Uterus (tissue), 4 donors: ENCODE measurements around the gene APPBP2. TPM values are rescaled to one million over a fixed set of nuclear protein-coding genes. Genes with fewer than 3 reads are reported as not detected.

Experiments used
- DNase-seq, 2 donors: peaks; one replicate each; pipeline ENCODE4 v3.0.0-alpha.2; 2019 to 2020
- H3K27ac ChIP-seq, 2 donors: fragments of 200-600 bp; sonication (generic); 1 replicate in 1 of 2; 2 replicates in 1 of 2; pipeline ENCODE4 v1.5.1; 2016 to 2018
- H3K27me3 ChIP-seq, 2 donors: fragments of 200-600 bp; sonication (generic); one replicate each; pipeline ENCODE4 v1.5.1; 2018 to 2019; ENCODE audit warnings: control low read depth in 1 of 2
- H3K36me3 ChIP-seq, 2 donors: fragments of 200-600 bp; sonication (generic); one replicate each; pipeline ENCODE4 v1.5.1; 2019; ENCODE audit warnings: control low read depth in 1 of 2
- H3K4me1 ChIP-seq, 2 donors: fragments of 200-600 bp; sonication (generic); one replicate each; pipeline ENCODE4 v1.5.1; 2018 to 2019; ENCODE audit warnings: control low read depth in 1 of 2
- H3K4me3 ChIP-seq, 2 donors: fragments of 200-600 bp; sonication (generic); 1 replicate in 1 of 2; 2 replicates in 1 of 2; pipeline ENCODE4 v1.5.1; 2018 to 2019; ENCODE audit warnings: mild to moderate bottlenecking in 1 of 2
- H3K9me3 ChIP-seq, 2 donors: fragments of 200-600 bp; sonication (generic); one replicate each; pipeline ENCODE4 v1.5.1; 2019; ENCODE audit warnings: control low read depth in 1 of 2
- POLR2A ChIP-seq, 2 donors: fragments of 450-650 bp; IDR thresholded peaks; one replicate each; pipeline ENCODE4 v1.6.1; 2016; ENCODE audit warnings: antibody characterized with exemption in 2 of 2, mild to moderate bottlenecking in 1 of 2, moderate library complexity in 1 of 2
- intact Hi-C: fragments of 100-400 bp; cut with DNase I; formaldehyde crosslinking; loops from one replicate; pipeline ENCODE4 v1.15.1; 2023; ENCODE audit warnings: low total_unique reads
- total RNA-seq, 4 donors: library from RNA; depleted of rRNA in 3 of 4; stranded (reverse); fragments of >200 nt in 3 of 4; gene quantifications; one replicate each; pipeline versions ENCODE4 v1.1.0 to v1.2.4, GENCODE V29; 2014 to 2023
- TF ChIP-seq, protein P1 (sequence below), 4 experiments: fragments of 200-600 bp in 2 of 4; fragments of 450-650 bp in 2 of 4; sonication (generic) in 2 of 4; IDR thresholded peaks; one replicate each; pipeline ENCODE4 v1.5.1; 2016 to 2019; ENCODE audit warnings: antibody characterized with exemption in 4 of 4, mild to moderate bottlenecking in 2 of 4, moderate library complexity in 1 of 4
- donor health status: DM: yes; HTN: yes; CAD: no.

Gene APPBP2
- total RNA-seq, 4 donors from 2014 or later, result 13.8 to 103 (median 36.2) TPM

DNA sequence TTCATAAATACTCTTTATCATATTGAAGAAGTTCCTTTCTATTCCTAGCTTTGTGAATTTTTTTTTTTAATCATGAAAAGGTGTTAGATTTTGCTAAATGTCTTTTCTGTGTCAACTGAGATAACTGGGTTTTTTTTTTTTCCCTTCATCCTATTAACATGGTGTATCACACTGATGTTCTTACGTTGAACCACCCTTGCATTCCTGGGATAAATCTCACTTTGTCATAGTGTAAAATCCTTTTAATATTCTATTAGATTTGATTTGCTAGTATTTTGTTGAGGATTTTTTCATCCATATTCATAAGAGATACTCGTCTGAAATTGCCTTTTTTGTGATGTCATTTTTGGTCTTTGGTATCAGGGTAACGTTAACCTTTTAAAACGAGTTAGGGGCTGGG, 54.6 kb downstream of the APPBP2 start:
- Histone ChIP-seq H3K4me3 (no peak overlapping the region), H3K27ac (no peak overlapping the region), H3K36me3 (no peaks in the 10 kb centered on the region), H3K9me3 (no peaks in the 10 kb centered on the region), H3K27me3 (no peaks in the 10 kb centered on the region), H3K4me1 (peaks cover 0 to 10% of the 10 kb centered on the region in 2 donors)
- no peak for DNase-seq
- intact Hi-C loops, result no loop called here
- TF ChIP-seq, protein P1, sequence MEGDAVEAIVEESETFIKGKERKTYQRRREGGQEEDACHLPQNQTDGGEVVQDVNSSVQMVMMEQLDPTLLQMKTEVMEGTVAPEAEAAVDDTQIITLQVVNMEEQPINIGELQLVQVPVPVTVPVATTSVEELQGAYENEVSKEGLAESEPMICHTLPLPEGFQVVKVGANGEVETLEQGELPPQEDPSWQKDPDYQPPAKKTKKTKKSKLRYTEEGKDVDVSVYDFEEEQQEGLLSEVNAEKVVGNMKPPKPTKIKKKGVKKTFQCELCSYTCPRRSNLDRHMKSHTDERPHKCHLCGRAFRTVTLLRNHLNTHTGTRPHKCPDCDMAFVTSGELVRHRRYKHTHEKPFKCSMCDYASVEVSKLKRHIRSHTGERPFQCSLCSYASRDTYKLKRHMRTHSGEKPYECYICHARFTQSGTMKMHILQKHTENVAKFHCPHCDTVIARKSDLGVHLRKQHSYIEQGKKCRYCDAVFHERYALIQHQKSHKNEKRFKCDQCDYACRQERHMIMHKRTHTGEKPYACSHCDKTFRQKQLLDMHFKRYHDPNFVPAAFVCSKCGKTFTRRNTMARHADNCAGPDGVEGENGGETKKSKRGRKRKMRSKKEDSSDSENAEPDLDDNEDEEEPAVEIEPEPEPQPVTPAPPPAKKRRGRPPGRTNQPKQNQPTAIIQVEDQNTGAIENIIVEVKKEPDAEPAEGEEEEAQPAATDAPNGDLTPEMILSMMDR (IDR thresholded peaks at IDR 0.05), result no peak

DNA sequence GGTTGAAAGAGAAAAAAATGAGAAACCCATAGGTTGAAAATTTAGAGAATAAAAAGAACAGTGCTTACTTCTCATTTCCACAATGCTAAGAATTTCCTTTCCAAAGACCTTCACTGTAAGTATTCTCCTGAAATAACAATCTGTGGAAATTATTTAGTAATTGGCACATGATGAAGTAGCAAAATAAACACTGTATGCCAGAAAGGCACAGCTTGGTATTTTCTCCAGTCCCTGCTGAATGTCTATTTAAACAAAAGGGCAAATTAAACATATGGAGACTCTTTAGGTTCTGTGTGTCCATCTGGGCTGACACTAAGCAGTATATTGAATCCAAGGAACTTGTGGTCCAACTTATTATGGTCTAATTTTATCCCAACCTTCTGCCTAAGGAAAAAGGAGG, 57.7 kb downstream of the APPBP2 start:
- no peak overlapping the region for H3K4me3 ChIP-seq
- no peaks in the 10 kb centered on the region for H3K27me3 ChIP-seq
- no peak overlapping the region for H3K27ac ChIP-seq
- no peak for DNase-seq
- no peaks in the 10 kb centered on the region for H3K36me3 ChIP-seq
- H3K4me1 ChIP-seq, result peaks cover 0 to 10% of the 10 kb centered on the region in 2 donors
- no peaks in the 10 kb centered on the region for H3K9me3 ChIP-seq
- intact Hi-C loops, result no loop called here
- TF ChIP-seq, protein P1 (IDR thresholded peaks at IDR 0.05), result no peak
- TF ChIP-seq POLR2A (IDR thresholded peaks at IDR 0.05), result no peak

DNA sequence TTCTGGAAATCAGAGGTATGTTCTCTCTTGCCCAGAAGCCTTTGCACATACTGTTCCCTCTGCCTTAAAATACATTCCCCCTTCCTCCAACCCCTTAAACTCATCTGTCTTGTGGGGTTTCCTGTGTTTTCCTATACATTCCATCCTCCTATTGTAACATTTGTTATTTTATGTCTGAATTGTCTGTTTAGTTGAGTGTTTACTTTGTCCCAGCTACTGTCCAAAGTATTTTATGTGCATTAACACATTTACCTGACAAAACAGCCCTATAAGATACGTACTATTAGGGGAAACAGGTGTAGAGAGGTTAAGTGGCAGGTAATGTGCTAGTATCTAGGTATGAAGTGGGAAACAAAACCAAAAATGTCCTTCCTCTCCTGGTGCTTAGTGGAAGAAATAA, 61.7 kb downstream of the APPBP2 start:
- Histone ChIP-seq H3K4me3 (no peak overlapping the region), H3K36me3 (no peaks in the 10 kb centered on the region), H3K4me1 (no peaks in the 10 kb centered on the region), H3K27ac (no peak overlapping the region), H3K27me3 (no peaks in the 10 kb centered on the region), H3K9me3 (no peaks in the 10 kb centered on the region)
- no peak for DNase-seq
- intact Hi-C loops, result no loop called here
- TF ChIP-seq, protein P1 (IDR thresholded peaks at IDR 0.05), result no peak
- TF ChIP-seq POLR2A (IDR thresholded peaks at IDR 0.05), result no peak

DNA sequence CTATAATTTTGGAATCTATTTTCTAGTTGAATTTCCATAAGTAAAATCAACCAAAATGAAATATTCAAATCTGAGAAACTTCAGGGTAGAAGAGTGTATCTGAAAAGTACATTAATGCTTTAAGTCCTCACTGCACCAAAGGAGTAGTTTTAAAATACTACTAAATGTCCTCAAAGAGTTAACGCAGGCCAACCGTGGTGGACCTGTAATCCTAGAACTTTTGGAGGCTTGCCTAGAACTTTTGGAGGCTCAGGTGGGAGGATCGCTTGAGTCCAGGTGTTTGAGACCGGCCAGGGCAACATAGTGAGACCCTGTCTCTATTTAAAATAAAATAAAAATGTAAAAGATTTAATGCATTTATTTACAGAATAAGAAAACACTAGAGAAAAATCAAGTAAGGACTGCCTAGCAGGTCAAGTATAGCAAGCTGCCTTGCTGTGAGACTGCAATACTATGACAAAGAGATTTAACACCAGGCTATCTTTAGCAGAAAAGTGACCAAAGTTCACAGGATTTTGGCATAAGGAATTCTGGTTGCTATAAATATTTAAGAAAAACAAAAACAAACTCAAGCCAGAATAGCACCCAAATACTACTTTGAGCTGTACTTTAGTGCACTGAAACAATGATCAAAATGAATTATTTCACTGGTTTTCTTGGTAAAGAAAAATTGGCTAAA, 62.7 kb downstream of the APPBP2 start:
- Histone ChIP-seq H3K27ac (no peak overlapping the region), H3K4me1 (no peaks in the 10 kb centered on the region), H3K36me3 (no peaks in the 10 kb centered on the region), H3K27me3 (no peaks in the 10 kb centered on the region), H3K9me3 (no peaks in the 10 kb centered on the region), H3K4me3 (no peak overlapping the region)
- TF ChIP-seq, protein P1 (IDR thresholded peaks at IDR 0.05), result no peak
- no peak for TF ChIP-seq POLR2A (IDR thresholded peaks at IDR 0.05)
- intact Hi-C loops, result no loop called here
- no peak for DNase-seq

DNA sequence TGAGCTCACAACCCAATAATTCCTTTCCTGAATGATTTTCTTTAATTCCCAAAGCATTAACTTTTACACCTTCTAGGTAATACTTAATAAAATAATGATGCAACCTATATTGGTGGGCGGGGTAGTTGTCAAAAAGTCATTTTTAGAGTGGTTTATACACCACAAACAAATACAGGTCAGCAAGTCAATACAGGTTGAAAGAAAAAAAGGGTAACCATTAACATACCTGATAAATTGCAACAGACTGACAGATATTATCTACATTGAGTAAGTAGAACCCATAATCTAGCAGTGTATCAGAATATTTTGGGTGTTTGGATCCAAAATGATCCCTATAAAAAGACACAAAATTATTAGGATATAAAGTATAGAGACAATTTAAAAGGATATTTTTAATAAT, 64.5 kb downstream of the APPBP2 start:
- Histone ChIP-seq H3K27ac (no peak overlapping the region), H3K9me3 (no peaks in the 10 kb centered on the region), H3K4me3 (no peak overlapping the region), H3K36me3 (no peaks in the 10 kb centered on the region), H3K27me3 (no peaks in the 10 kb centered on the region), H3K4me1 (no peaks in the 10 kb centered on the region)
- TF ChIP-seq, protein P1 (IDR thresholded peaks at IDR 0.05), result no peak
- no peak for TF ChIP-seq POLR2A (IDR thresholded peaks at IDR 0.05)
- intact Hi-C loops, result no loop called here
- DNase-seq, result no peak
